IPS-NIHi7 (cell line): ENCODE data around the gene IFT172.

Experiments
- DNase-seq: peaks from one replicate; pipeline ENCODE4 v3.0.0; 2012; ENCODE audit warnings: mixed read lengths; ENCODE audit errors: extremely low spot score

The IFT172 gene

DNA sequence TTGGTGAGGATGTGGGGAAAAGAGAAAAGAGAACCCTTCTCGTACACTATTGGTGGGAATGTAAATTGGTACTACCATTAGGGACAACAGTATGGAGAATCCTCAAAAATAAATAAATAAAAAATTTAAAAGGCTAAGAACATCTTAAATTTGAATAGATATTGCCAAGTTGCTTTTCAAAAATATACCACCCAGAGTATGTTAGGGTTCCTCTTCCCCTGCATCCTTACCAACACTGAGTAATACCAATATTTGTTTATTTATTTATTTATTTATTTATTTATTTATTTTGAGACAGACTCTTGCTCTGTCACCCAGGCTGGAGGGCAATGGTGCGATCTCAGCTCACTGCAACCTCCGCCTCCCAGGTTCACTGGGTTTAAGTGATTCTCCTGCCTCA lies 66.6 kb downstream of the IFT172 start:
- no peak for DNase-seq

DNA sequence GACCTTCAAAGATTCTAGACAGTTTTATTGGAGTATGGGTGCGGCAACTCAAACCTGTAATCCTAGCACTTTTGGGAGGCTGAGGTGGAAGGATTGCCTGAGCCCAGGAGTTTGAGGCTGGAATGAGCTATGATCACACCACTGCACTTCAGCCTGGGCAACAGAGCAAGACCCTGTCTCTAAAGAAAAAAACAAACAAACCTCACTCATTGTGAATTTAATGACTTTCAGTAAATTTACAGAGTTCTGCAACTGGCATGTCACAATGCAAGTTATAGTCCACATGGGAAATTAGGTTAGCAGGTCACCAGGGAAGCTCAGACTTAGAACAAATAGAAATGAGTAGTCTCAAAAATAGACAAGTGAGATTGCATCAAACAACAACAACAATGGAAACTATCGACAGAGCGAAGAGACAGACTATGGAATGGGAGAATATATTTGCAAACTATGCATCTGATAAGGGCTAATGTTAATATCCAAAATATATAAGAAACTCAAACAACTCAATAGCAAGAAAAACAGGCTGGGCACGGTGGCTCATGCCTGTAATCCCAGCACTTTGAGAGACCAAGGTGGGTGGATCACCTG lies 67.8 kb downstream of the IFT172 start:
- DNase-seq: no peak

DNA sequence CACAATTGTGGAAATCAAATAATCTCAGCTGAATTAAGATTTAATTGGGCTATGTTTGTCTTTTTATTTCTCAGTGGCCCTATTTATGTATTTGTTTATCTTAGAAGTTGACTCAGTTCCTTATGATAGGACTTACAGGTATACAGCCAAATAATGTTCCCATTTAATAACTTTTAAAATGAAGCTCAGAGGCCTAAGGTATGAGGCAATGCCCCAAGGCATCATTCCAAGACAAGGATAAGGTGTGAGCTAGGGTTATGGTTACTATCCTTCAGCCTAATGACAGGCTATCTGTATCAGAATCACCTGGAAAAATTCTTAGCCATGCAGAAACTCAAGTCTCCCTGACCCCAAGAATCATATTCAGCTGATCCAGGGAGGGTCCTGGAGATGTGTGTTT lies 68.5 kb downstream of the IFT172 start:
- no peak for DNase-seq

DNA sequence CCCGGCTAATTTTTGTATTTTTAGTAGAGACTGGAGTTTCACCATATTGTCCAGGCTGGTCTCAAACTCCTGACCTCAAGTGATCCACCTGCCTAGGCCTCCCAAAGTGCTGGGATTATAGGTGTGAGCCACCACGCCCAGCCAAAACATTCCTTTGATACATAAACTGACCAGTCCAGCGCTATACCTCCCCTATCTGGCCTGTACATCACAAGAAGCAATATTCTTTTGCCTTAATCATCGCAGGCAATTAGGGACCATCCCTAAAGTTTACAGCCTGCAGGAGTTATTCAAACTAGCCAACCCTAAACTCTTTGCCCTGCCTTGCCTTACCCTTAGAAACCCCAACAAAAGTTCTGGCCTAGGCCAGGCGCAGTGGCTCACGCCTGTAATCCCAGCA lies 73.4 kb downstream of the IFT172 start:
- no peak for DNase-seq

DNA sequence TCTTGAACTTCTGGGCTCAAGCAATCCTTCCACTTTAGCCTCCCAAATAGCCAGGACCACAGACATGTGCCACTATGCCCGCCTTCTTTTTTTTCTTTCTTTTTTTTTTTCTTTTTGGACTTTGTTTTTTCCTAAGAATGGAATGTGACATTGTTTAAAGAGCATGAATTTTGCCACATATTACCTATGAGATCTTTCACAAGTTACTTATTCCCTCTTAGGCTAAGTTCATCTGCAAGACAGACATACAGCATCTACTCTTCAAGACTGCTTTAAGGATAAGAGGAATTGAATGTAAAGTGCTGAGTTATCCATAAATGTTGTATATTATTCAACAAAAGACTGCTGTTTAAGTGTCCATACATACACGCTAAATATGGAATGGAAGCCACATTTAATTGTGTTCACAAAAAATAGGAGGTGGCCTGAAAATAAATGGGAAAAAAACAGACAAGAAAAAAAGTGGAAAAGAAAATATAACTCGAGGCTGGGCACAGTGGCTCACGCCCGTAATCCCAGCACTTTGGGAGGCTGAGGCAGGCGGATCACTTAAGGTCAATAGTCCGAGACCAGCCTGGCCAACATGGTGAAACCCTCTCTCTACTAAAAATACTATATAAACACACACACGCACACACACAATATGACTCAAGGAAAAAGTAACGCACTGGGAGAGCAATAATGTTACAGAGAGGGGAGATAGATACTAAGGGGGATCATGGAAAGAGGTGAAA lies 77.0 kb downstream of the IFT172 start:
- no peak for DNase-seq

DNA sequence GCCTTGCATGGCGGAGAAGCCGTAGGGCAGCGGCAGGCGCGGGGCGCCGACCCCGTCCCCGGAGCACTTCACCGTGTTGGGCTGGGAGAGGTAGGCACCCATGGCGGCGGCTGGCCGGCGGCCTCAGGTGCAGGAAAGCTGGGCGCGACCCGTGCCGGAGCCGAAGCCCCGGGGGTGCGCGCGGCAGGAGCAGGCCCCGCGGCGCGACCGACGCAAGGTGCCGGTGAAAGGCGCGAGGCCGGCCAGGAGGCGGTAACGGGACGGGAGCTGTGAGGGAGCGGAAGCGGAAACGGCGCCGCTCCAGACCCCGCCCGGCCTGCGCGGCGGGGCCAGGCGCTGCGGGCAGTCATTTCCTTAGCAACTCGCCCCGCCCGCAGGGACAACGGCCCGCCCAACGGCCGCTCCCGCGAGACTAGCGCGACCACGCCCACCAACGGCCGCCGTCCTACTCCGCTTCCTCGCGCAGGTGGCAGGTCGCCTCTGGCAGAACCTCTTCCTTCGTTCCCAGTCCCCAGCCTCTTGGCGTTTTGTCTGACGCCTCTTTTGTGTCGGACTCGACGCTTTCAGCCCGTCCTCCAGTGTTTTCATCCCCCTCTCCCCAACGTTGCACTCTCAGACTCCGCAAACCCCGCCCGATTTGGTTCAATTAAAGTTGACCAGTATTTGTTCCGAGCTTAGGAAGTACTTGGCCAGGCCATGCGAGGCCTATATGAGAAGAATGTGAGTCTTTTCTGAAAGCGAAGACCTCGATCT lies 80.0 kb downstream of the IFT172 start, which contains the start of gene PPM1G:
TSS of gene PPM1G (minus strand) at position 271 of the 753 bp plus-strand sequence. CDS start at position 102, 169 bp downstream.
- DNase-seq: peak; percentile 96

DNA sequence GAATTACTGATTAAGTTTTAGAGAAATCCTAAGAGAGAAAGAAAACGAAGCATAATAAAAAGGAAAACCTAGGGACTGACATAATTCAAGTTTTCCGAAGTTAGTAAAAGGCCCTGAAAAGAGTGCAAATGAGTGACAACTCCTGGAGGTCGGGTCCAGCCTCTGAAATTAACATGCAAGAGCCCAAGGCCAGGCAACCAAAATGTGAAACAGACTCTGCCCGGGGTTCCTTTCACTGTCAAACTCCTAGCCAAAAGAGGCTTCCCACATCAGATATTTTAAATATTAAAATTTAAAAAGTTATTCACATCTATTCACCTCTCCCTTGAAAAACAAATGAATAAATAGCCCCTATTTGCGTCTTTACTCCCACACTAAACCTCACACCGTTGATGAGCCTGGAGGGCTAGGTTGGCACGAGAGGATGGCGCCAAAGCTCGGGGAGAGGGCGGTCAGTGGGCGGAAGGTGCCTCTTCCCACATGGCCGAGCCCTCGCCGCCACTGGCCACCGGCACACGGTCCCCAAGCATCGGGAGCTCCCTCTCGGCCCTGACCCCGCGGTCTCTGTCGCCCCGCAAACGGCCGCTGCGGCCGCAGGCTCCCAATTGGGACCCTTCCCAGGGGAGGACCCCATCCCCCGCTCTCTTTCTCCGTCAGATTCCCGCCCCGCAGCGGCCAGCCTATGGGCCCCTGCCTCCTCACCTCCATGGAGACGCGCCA lies 80.8 kb downstream of the IFT172 start:
- peak; percentile 19 for DNase-seq

DNA sequence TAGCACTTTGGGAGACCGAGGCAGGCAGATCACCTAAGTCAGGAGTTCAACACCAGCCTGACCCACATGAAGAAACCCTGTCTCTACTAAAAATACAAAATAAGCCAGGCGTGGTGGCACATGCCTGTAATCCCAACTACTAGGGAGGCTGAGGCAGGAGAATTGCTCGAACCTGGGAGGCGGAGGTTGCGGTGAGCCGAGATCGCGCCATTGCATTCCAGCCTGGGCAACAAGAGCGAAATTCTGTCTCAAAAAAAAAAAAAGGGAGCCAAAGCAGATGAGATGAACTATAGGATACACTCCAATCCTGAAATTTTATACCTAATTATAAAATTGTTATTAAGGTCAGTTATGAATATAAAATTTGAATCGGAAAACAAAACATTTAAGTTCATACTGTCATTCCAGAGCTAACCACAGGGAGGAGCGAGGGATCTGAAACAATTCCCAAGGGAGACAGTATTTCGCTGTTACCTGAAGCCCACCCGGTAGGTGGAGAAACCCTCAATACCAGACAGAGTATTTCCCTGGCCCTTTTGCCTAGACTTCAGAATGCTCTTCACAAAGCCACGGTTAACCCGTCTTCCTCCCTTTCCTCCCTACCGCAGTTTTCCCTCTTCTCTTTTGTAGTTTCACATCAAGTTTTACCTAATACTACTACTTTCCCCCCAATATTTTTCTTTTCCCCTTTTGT lies 81.6 kb downstream of the IFT172 start:
- peak; percentile 78 for DNase-seq

DNA sequence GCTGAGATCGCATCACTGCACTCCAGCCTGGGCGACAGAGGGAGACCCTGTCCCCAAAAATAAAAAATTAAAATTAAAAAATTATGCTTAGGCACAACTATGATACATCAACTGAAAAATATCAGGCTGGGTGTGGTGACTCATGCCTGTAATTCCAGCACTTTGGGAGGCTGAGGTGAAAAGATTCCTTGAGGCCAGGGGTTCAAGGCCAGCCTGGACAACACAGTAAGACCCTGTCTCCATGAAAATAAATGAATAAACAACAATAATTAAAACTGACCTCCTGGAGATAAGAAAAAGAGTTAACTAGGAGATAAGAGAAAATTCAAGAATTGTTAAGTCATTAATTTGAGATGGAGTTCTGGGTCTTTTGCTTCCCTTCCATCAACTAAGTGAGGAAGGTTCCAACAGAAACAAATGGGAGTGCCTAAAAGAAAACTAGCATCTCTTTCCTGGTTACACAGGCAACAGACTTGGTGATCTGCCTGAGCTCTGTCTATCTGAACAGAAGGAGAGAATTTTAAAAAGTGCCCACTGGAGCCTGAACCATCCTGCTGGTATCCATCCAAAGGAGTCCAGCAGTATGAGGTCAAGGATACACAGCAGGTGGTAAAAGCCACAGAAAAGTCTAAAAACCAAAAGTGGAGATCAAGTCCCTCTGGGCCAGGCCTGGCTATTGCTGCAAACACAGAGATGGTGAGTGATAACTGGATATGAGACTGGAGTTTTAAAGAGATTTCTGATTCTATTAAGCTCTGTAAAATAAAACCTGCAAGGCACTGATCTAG lies 89.0 kb downstream of the IFT172 start:
- DNase-seq: no peak

DNA sequence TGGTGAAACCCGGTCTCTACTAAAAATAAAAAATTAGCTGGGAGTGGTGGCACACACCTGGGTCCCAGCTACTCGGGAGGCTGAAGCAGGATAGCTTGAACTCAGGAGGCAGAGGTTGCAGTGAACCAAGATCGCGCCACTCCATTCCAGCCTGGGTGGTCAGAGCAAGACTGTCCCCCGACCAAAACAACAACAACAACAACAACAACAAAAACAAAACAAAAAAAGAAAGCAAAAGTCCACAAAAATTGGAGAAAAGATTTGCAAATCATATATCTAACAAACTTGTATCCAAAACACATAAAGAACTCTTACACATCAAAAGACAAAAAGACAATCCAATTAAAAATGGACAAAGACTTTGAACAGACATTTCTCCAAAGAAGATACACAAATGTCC lies 90.6 kb downstream of the IFT172 start:
- no peak for DNase-seq
